PC-3 (cell line): ENCODE measurements around the gene EVA1B.

Source experiments
- EZH2 ChIP-seq: fragments of 300-600 bp; sonication (generic); IDR thresholded peaks from one replicate; pipeline ENCODE4 v1.6.1; 2017; ENCODE audit warnings: antibody characterized with exemption, mild to moderate bottlenecking, low read length; ENCODE audit not compliant: unreplicated experiment
- EZH2phosphoT487 ChIP-seq: fragments of 300-600 bp; sonication (generic); IDR thresholded peaks from 2 replicates; pipeline ENCODE4 v1.6.1; 2018; ENCODE audit warnings: mild to moderate bottlenecking, antibody characterized with exemption, low read length, borderline replicate concordance
- TF ChIP-seq, protein P1 (sequence below): fragments of 300-600 bp; sonication (generic); conservative IDR thresholded peaks from 2 replicates; pipeline ENCODE4 v1.5.1; 2017; ENCODE audit warnings: antibody characterized with exemption, low read depth, mild to moderate bottlenecking, low read length

DNA sequence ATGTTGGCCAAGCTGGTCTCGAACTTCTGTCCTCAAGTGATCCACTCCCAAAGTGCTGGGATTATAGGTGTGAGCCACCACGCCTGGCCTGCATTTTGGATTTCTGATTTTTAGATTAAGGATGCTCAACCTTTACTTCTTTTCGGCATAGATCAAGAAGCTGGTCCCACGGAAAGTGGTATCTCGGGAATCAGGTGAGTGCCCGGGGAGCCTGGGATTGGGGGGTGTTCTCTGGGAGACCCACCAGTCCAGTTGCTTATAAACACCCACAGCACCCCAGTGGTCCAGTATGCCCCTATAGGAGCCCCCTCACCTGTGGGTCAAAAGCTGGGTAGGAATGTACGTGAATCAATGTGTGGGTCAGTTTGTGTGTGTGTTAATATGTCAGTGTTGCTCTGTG lies 14.0 kb downstream of the EVA1B start:
- TF ChIP-seq, protein P1, sequence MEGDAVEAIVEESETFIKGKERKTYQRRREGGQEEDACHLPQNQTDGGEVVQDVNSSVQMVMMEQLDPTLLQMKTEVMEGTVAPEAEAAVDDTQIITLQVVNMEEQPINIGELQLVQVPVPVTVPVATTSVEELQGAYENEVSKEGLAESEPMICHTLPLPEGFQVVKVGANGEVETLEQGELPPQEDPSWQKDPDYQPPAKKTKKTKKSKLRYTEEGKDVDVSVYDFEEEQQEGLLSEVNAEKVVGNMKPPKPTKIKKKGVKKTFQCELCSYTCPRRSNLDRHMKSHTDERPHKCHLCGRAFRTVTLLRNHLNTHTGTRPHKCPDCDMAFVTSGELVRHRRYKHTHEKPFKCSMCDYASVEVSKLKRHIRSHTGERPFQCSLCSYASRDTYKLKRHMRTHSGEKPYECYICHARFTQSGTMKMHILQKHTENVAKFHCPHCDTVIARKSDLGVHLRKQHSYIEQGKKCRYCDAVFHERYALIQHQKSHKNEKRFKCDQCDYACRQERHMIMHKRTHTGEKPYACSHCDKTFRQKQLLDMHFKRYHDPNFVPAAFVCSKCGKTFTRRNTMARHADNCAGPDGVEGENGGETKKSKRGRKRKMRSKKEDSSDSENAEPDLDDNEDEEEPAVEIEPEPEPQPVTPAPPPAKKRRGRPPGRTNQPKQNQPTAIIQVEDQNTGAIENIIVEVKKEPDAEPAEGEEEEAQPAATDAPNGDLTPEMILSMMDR = no peak
- TF ChIP-seq EZH2 (no peak), EZH2phosphoT487 (no peak)
